Measurements from ENCODE around the gene ERG.

The ERG gene

GRCh38 chr21:38330666-38331065, 167.6 kb downstream of the ERG start:
- DNase-seq (ENCODE audit: low read depth in 1 of 2, low spot score in 1 of 2) = no peak
- H3K4me3 ChIP-seq (replicated peaks; ENCODE audit: insufficient read depth, low read length) = no peak overlapping the region
- TF ChIP-seq POLR2AphosphoS5 (IDR thresholded peaks at IDR 0.05; ENCODE audit: low read depth) (no peak), REST (IDR thresholded peaks at IDR 0.05; ENCODE audit: insufficient replicate concordance, low read depth) (no peak), SPI1 (IDR thresholded peaks at IDR 0.05; ENCODE audit: borderline replicate concordance, low read depth) (no peak), CTCF (IDR thresholded peaks at IDR 0.05; ENCODE audit: insufficient read depth, low read length) (no peak), GABPA (IDR thresholded peaks at IDR 0.05; ENCODE audit: low read depth) (no peak)
- no peaks in the 10 kb centered on the region for H3K27me3 ChIP-seq (ENCODE audit: insufficient read depth, poor library complexity, severe bottlenecking)
- H3K27ac ChIP-seq (replicated peaks) = no peak overlapping the region

Data from HL-60 (cell line).